ENCODE results near the gene LARP1B. TPM values are rescaled to one million over a fixed set of nuclear protein-coding genes. Genes with fewer than 3 reads are reported as not detected.

LARP1B gene
- total and polyA plus RNA-seq, 9 of the 15 experiments (the other 6 are each of a cell fraction or from before 2014, with no cell fraction given), result 19.2 to 59.7 (median 37.9) TPM

- H3K4me1 ChIP-seq (replicated peaks in 1 of 2; ENCODE audit: control insufficient read depth in 2 of 2, insufficient read depth in 2 of 2, low read length in 2 of 2), result no peaks in the 10 kb centered on the region
- no peaks in the 10 kb centered on the region for H3K9me3 ChIP-seq (replicated peaks; ENCODE audit: control insufficient read depth, insufficient read depth, low read depth, low read length)
- no peaks in the 10 kb centered on the region for H3K79me2 ChIP-seq (ENCODE audit: control insufficient read depth, insufficient read depth, low read length)
- H3K9me1 ChIP-seq (ENCODE audit: control insufficient read depth, insufficient read depth, low read length), result no peaks in the 10 kb centered on the region
- H3K9ac ChIP-seq (ENCODE audit: insufficient read depth in 1 of 2, low read depth in 2 of 2, low read length in 2 of 2), result no peak overlapping the region
- POLR2A ChIA-PET, result interaction anchor here (1.2 kb wide), 1 partner anchor 22 kb away, joined by 3 read pairs; no protein-coding TSS in a partner anchor
- no peak overlapping the region for H3K4me2 ChIP-seq (ENCODE audit: insufficient read depth, low read length)
- H3K27ac ChIP-seq (ENCODE audit: extremely low read depth, low read depth, low read length), result no peak overlapping the region
- DNase-seq (ENCODE audit: extremely low read depth in 1 of 4, low spot score in 3 of 4) (no peak), FAIRE-seq (no peak), ATAC-seq (no peak)
- intact Hi-C loops (cut with micrococcal nuclease) (no loop called here), in situ Hi-C loops (cut with MboI) (no loop called here)
- H3K36me3 ChIP-seq (ENCODE audit: control insufficient read depth, insufficient read depth, low read length), result no peaks in the 10 kb centered on the region
- TF ChIP-seq ASH1L (IDR thresholded peaks at IDR 0.05; ENCODE audit: borderline replicate concordance, low read depth, partially characterized antibody), result no peak
- no peak for TF ChIP-seq ZNF124 (CRISPR knock-in tag; IDR thresholded peaks at IDR 0.05)
- no peak for TF ChIP-seq ZFP1 (CRISPR knock-in tag; IDR thresholded peaks at IDR 0.05)
- TF ChIP-seq NKRF (IDR thresholded peaks at IDR 0.05; ENCODE audit: borderline replicate concordance), result no peak
- no peak for TF ChIP-seq SMARCC2 (IDR thresholded peaks at IDR 0.05; ENCODE audit: low read depth)
- no peak for TF ChIP-seq RBM34 (IDR thresholded peaks at IDR 0.05; ENCODE audit: borderline replicate concordance, insufficient read depth, low read length)
- TF ChIP-seq HMG20B (CRISPR knock-in tag; IDR thresholded peaks at IDR 0.05), result no peak
- CTCF ChIA-PET (ENCODE audit: low intra/inter-chr PET ratio), result no interaction called here
- no peaks in the 10 kb centered on the region for H4K20me1 ChIP-seq (replicated peaks; ENCODE audit: control insufficient read depth, insufficient read depth, low read length)
- no peaks in the 10 kb centered on the region for H3K27me3 ChIP-seq (ENCODE audit: control insufficient read depth in 2 of 2, insufficient read depth in 2 of 2, low read length in 2 of 2)
- no peak overlapping the region for H2AFZ ChIP-seq (ENCODE audit: low read depth, low read length)
- WGBS (ENCODE audit: insufficient coverage, low coverage, missing lambda C conversion rate), result 84% methylated on average over 4 of the region's 4 CpGs
- no TSS peak for BruUV-seq (replicated peaks)
- H3K4me3 ChIP-seq, result no peak overlapping the region
Observed at GRCh38 chr4:128163177-128164117, 102.3 kb downstream of the LARP1B start.
